Skin of body (tissue), 2 donors: Measurements from ENCODE around the gene ZNF780A. TPM values are rescaled to one million over a fixed set of nuclear protein-coding genes. Genes with fewer than 3 reads are reported as not detected.
"Not testable (repeated sequence)": the region's sequence is repeated elsewhere in the genome, so short reads cannot be mapped to it uniquely, and the experiment has no call there.

Experiments used
- DNase-seq: peaks from one replicate; lab custom pipeline; 2025; lab: John Stamatoyannopoulos, UW
- total RNA-seq: library from RNA; depleted of rRNA; stranded (reverse); fragments of >200 nt; gene quantifications from one replicate; pipeline ENCODE4 v1.2.3, GENCODE V29; 2014

ZNF780A gene
- 12.7 TPM for total RNA-seq

DNA sequence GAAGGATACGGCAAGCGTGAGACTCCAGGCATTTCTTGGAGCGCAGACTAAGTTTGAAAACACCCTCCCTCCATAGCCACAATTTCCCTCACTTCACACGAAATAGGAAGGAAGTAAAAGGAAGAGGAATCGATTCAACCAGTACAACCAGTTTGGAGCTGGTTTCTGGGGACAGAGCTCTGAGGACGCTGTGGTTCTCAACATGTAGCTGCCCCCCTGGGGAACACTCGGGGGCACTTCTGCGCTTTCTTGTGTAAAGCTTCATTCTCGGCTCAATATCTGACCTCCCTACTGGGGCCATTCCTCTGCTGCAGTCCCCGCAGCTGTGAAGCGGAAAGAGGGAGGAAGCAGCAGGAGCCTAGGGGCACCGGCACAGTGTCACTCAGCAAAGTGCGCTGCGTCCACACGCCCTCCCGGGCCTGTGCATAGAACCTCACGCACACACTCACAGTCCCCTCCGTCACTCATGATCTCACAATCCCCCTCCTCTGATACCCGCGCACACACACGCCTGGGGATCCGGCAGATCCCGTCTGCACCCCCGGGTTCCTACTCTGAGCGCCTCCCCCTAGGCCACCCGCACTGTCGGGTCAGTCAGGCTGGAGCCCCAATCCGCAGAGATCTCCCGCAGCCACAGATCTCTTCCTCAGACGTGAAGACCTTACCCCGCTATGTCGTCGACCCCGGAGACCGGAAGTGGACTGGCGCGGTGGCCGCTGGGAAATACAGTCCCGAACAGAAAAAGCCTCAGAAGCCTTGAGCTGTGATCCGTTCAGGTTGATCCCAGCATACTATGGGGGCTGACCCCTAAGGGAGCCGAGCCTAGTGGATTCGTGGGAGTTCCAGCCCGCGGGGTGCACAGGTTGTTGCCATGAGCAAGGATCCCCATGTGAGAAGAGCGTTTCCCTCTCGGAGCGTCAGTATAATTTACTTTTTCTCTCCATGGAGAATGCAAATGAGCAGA lies at the start of gene ZNF780A:
ZNF780A (minus strand) TSS at position 703 of the 964 bp plus-strand sequence. CDS start 6,190 bp downstream, outside the sequence.
- DNase-seq, result peak; percentile 53

DNA sequence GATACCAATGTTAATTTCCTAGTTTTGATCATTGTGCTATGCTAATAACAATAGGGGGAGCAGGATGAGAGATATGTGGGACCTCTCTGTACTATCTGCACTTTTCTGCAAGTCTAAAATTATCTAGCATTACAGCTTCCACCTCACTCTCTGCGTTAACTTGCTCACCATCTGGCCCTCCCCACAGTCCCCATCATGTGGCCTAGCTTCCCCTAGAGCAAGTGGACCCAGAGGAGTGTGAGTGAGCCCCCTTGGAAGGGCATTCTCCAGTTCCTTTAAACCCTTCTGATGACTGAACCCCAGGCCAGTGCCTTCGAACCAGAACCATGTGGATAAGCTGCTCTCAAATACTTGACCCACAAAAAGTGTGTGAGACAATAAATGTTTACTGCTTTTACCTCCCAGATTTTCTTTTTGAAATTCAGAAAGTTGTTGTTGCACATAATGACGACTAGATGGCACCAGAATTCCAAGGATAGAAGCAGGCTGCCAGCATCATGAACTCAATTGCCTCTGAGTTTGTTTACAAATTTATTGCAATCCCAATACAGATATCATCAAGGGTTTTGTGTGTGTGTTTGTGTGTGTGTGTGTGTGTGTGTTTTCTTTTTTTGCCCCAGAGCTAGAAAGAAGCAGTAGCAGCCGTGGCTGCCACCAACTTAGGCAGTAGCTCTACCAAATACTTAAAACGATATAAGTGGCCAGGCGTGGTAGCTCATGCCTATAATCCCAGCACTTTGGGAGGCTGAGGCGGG lies 49.0 kb upstream of the ZNF780A start:
- peak; percentile 37 for DNase-seq

DNA sequence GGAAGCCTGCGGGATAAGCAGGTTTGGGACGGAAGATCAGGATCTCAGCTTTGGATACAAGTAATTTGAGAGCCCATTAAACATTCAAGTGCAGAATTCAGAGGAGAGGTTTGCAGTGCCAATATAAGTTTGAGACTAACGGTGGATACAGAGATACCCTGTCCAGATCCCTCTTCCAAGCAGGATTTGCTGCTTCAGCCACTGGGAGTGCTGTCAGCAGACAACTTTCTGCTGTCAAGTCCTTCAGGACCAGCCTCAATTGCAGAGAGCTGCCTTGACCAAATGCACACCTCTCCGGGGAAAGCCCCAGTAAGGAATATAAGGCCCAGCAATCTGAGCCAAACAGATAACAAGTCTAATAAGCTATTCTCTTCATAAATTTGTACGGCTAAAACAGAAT lies 46.1 kb upstream of the ZNF780A start:
- no peak for DNase-seq

DNA sequence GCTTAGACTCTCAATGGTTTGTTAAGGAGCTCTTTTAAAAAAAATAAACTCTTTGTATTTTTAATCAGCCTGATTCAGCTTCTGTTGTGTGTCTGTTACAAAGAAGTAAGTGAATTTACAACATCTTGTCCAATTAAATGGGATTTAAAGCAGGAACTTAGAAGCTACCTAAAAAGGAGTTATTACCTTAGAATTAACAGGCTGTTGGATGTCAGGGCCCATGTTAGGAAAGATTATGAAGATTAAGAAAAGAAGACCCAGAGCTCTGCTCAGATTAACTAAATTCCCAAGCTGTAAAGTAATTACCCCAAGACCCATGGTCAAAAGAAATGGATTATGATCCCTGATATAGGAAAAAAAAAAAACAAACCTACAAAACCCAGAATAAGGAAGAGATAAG lies 44.1 kb upstream of the ZNF780A start:
- DNase-seq, result no peak

DNA sequence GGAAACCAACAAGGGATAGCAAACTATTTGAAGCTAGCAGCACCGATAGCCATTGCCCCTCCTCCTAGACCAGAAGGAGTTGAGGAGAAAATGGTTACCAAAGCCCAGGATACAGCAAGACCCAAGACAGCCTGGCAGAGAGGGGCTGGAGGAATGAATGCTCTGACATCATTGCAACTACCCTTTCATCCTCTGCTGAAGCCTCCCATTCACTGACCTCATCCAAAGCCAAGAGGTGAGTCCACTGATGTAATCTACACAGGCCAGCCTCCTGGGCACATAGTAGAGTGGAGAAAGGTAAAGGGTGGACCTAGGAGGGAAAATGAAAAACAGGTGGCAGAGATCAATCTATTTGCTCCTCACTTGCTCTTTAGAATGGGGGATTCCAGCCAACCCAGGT lies 42.7 kb upstream of the ZNF780A start:
- DNase-seq, result no peak

DNA sequence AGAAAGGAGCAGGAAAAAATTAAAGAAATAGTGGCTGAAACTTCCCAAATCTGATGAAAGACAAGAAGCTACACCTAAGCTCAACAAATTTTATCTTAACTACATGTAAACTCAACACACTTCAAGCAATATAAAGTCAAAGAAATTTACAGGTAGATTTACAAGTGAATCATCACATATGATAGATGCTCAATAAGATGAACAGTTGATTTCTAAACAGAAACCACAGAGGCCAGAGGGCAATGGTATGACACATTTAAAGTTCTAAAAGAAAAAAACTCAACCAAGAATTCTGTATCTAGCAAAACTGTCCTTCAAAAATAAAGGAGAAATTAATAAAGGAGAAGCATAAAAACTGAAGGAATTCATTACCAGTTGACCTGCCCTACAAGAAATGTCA lies 39.3 kb upstream of the ZNF780A start:
- DNase-seq, result no peak

DNA sequence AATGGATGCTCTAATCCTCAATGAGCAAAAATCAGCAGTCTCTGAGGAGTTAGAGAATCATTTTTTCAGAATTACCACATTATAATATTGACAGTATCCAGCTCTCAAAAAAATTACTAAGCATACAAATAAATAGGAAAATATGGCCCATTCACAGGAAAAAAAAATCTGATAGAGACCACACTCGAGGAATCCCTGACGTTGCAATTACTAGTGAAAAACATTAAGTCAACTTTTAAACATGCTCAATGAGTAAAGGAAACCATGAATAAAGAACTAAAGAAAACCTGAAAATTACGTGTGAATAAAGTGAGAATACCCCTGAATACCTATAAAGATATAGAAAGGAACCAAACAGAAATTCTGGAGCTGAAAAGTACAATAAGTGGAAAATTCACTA lies 38.7 kb upstream of the ZNF780A start:
- no peak for DNase-seq

DNA sequence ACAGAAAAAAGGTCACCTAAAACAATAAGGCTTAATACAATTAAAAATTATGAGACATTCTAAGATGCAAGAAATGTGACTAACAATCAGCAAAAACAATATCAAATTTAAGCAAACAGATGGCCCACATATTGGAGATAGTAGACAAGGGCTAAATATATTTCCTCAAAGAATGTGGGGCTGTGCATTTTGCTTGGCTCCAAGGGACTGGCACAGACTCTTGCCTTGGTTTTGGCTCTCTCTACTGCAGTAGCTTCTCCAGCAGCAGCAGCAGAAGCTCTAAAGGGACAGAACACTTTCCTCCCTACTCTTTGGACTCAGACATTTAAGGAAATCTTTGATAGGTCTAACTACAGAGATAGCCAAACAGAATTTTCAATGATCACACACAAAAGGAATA lies 38.2 kb upstream of the ZNF780A start:
- no peak for DNase-seq

DNA sequence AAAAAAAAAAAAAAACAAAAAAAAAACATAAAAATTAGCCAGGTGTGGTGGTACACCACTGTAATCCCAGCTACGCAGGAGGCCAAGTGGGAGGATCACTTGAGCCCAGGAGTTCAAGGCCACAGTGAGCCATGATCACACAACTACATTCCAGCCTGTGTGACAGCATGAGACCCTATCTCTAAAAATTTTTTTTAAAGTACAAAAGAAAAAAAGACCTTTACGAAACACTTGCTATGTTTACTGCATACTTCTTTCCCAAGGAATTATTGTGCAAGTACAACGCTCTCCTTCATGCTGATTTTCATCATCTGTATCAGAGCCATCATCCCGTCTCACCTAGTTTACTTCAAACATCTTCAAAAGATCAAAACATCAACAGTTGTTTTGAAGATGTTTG lies 28.6 kb upstream of the ZNF780A start:
- DNase-seq, result no peak

DNA sequence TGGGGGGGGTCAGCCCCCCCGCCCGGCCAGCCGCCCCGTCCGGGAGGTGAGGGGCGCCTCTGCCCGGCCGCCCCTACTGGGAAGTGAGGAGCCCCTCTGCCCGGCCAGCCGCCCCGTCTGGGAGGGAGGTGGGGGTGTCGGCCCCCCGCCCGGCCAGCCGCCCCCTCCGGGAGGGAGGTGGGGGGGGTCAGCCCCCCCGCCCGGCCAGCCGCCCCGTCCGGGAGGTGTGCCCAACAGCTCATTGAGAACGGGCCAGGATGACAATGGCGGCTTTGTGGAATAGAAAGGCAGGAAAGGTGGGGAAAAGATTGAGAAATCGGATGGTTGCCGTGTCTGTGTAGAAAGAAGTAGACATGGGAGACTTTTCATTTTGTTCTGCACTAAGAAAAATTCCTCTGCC lies 27.9 kb upstream of the ZNF780A start:
- DNase-seq, result not testable (repeated sequence)

DNA sequence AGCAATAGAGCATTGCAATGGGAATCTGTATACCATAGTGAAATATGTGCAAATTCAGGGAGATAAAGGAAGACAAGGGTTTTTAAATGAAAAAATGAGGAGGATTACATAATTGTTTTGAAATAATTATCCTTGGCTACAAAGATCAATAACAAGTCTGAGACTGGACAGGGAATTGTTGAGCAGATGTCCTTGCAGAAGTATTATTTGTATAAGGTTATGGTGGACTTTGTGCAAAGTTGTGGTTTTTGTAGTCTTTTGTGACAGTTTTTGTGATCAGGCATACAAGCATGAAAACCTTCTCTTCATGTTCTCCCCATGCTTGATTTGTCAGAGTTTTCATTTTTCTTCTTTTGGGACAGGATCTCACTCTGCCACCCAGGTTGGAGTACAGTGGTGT lies 25.3 kb upstream of the ZNF780A start:
- no peak for DNase-seq

DNA sequence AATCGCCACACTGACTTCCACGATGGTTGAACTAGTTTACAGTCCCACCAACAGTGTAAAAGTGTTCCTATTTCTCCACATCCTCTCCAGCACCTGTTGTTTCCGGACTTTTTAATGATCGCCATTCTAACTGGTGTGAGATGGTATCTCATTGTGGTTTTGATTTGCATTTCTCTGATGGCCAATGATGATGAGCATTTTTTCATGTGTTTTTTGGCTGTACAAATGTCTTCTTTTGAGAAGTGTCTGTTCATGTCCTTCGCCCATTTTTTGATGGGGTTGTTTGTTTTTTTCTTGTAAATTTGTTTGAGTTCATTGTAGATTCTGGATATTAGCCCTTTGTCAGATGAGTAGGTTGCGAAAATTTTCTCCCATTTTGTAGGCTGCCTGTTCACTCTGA lies 23.4 kb upstream of the ZNF780A start:
- not testable (repeated sequence) for DNase-seq

DNA sequence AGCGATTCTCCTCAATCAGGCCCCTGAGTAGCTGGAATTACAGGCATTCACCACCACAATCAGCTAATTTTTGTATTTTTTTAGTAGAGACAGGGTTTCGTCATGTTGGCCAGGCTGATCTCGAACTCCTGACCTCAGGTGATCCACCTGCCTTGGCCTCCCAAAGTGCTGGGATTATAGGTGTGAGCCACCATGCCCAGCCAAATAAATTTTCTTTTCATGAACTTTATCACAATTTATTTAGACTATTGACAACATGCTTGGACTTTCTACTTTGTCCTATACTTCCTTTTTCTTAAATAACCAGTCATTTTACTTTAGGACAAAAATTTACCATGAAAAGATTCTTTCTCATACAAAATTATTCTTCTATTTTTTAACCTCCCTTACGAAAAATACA lies 21.5 kb upstream of the ZNF780A start:
- not testable (repeated sequence) for DNase-seq

DNA sequence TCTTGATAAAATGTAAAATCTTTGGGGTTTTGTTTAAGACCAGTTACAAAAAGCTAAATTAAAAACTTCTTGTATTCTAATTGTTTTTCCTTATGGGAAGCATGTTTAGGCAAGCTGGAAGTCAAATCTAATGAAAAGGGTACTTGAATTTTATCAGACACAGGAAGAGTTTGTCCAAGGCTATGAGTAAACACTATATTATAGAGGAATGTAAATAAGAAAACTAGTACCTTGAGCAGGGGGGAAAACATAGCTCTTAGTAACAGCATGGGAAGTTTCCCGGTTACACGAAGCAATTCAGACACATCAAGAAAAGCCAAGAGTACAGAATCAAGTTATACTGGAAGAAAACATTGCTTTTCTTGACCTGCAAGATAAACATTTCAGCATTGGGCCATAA lies 19.8 kb upstream of the ZNF780A start:
- DNase-seq, result no peak

DNA sequence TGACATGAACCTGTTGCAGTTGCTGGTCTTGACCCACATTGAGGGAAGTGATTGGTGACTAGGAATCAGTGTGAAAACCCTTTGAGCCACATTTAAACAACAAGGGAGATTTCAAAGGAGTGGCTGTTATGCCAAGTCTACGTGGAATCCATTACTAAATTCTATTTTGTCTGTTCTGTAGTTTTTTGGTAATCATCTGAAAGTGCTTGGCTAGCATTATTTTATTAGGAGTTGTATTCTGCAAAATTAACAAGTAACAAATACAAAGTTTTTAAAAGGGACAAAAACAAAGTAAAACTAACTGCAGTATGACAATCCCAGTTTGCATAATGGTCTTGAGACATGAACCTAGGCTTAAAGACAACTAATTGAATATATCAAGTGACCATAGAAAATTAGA lies 14.0 kb upstream of the ZNF780A start:
- DNase-seq, result no peak

DNA sequence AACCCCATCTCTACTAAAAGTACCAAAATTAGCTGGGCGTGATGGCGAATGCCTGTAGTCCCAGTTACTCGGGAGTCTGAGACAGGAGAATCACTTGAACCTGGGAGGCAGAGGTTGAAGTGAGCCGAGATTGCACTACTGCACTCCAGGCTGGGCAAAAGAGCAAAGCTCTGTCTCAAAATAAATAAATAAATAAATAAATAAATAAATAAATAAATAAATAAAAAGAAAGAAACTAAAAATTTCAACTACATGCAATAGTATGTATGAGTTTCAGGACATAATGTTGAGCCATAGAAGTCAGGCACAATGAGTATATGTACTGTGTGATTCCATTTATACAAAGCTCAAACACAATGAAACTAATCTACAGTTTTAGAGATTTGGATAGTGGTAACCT lies 12.9 kb upstream of the ZNF780A start:
- no peak for DNase-seq

DNA sequence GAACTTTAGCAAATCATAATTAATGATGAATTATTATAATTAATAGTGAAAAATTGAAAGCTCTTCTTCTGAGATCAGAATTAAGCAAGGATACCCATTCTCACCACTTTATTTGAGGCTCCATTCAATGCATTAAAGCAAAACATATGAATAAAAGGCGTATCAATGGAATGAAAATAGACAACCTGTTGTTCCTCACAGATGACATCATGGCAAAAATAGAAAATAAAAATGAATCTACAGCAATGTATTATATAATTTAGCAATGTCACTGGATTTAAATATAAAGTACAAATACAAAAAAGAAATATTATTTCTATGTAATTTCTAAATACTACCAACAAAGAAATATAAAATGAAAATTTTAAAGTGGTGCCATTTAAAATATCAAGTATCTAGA lies 11.1 kb upstream of the ZNF780A start:
- DNase-seq, result no peak

DNA sequence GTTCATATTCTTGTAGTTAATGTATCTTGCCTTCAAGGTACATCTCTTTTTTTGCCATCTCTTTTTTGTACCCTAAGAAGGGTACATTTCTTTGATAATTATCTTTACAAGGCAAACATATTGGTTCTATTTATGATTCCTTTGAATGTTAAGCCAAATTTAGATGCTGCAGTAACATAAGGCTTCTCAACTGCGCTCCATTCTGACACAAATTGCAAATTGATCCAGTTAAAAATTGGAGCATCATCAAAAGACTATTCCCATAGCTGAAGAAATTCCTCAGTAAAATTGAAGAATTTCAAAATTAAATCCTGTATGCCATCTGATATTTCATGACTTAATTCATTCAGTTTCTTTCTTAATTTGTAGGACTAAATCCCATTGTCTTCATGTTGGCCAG lies 2.7 kb upstream of the ZNF780A start:
- no peak for DNase-seq

DNA sequence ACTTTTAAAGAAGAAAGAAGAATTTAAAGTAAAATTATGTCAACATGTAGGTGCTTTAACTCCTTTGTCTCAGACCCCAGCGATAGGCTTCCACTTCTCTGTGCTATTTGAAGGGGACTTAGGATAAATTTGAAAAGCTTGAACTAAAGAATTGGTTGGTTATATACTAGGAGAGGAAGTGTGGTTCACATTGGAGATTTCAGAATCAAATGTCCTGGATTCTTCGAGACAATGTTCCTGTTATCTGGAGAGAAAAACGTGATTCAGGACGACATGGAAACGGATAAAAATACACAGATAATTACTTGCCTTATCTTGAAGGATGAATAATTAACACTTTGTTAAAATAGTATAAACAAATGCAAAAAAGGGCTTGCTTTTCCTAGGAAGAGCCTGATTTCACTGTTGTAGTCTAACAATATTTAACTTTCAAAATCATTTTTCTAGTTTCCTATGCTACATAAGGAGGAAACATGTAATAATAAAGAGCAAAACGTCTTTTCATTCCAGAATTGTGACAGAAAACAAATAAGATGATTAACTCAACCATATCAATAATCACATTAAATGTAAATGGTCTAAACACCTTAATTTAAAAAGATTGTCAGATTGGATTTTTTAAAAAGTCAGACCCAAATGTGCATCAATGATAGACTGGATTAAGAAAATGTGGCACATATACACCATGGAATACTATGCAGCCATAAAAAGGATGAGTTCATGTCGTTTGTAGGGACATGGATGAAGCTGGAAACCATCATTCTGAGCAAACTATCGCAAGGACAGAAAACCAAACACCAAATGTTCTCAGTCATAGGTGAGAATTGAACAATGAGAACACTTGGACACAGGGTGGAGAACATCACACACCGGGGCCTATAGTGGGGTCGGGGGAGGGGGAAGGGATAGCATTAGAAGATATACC lies 724 bp upstream of the ZNF780A start:
- no peak for DNase-seq

DNA sequence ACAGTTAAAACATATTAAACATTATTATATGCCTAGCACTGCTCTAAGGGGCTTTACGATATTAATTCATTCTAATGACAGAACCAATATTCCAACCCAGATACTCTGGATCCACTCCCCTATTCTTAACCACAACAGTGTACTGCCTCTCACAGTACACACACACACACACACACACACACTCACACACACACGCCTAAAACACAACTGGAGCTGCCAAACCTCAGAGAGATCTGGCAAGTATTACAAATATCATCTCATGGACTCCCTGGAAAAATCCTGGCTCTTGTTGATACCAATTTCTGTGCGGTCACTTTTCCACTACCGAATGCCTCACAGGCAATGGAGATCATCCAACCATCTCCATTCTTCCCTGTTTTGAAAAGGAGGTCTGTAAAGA lies 1.3 kb downstream of the ZNF780A start:
- no peak for DNase-seq

DNA sequence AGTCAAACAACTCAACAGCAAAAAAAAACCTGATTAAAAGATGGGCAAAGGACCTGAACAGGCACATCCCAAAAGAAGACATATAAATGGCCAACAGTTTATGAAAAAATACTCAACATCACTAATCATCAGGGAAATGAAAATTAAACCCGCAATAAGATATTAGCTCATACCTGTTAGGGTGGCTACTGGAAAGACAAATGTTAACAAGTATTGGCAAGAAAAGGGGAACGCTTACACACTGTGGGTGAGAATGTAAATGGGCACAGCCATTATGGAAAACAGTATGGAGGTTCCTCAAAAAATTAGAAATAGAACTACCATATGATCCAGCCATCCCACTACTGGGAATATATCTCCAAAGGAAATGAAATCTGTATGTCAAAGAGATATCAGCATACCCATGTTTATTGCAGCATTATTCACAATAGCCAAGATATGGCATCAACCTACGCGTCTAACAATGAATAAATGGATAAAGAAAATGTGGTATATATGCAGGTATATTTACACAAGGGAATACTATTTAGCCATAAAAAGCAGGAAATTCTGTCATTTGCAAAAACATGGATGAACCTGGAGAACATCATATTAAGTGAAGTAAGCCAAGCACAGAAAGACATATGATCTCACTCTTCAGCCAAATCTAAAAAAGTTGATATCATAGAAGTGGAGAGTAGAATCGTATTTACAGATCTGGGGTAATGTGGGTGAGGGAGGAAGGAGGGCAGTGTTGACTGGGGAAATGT lies 2.3 kb downstream of the ZNF780A start:
- DNase-seq, result no peak
